ENCODE data around the gene FRMD4A.

Gene FRMD4A

GRCh38 chr10:14181567-14181936 is 149.2 kb downstream of the FRMD4A start:
- no peak for DNase-seq (ENCODE audit: low read depth)
- no peak overlapping the region for H3K4me3 ChIP-seq (ENCODE audit: control insufficient read depth, low read depth, low read length)
- TF ChIP-seq CTCF (conservative IDR thresholded peaks at IDR 0.05; ENCODE audit: control insufficient read depth, insufficient read depth, low read depth, low read length): no peak

- H3K4me3 ChIP-seq (ENCODE audit: control insufficient read depth, low read depth, low read length): no peak overlapping the region
- TF ChIP-seq CTCF (conservative IDR thresholded peaks at IDR 0.05; ENCODE audit: control insufficient read depth, insufficient read depth, low read depth, low read length): no peak
- no peak for DNase-seq (ENCODE audit: low read depth)
Observed at GRCh38 chr10:14180911-14181566, 149.7 kb downstream of the FRMD4A start.

- TF ChIP-seq CTCF (conservative IDR thresholded peaks at IDR 0.05; ENCODE audit: control insufficient read depth, insufficient read depth, low read depth, low read length): no peak
- no peak overlapping the region for H3K4me3 ChIP-seq (ENCODE audit: control insufficient read depth, low read depth, low read length)
- no peak for DNase-seq (ENCODE audit: low read depth)
Observed at GRCh38 chr10:14179251-14179650, 151.5 kb downstream of the FRMD4A start.

- no peak for TF ChIP-seq CTCF (conservative IDR thresholded peaks at IDR 0.05; ENCODE audit: control insufficient read depth, insufficient read depth, low read depth, low read length)
- DNase-seq (ENCODE audit: low read depth): no peak
Observed at GRCh38 chr10:14173706-14174594, 156.8 kb downstream of the FRMD4A start.

GRCh38 chr10:14173391-14173705 is 157.4 kb downstream of the FRMD4A start:
- DNase-seq (ENCODE audit: low read depth): no peak
- no peak for TF ChIP-seq CTCF (conservative IDR thresholded peaks at IDR 0.05; ENCODE audit: control insufficient read depth, insufficient read depth, low read depth, low read length)
- H3K4me3 ChIP-seq (ENCODE audit: control insufficient read depth, low read depth, low read length): no peak overlapping the region

More at GRCh38 chr10:14173706-14174594, 156.8 kb downstream of the FRMD4A start:
- no peak overlapping the region for H3K4me3 ChIP-seq (ENCODE audit: control insufficient read depth, low read depth, low read length)

GRCh38 chr10:14172336-14172950 is 158.3 kb downstream of the FRMD4A start:
- TF ChIP-seq CTCF (conservative IDR thresholded peaks at IDR 0.05; ENCODE audit: control insufficient read depth, insufficient read depth, low read depth, low read length): no peak
- H3K4me3 ChIP-seq (ENCODE audit: control insufficient read depth, low read depth, low read length): no peak overlapping the region
- no peak for DNase-seq (ENCODE audit: low read depth)
